AG10803 (cell line): ENCODE data around the gene ST8SIA1.

Experiments
- DNase-seq: peaks from one replicate; pipeline ENCODE4 v3.0.0; 2010; ENCODE audit warnings: low read depth
- H3K4me3 ChIP-seq: 2 replicates; pipeline ENCODE4 v1.5.1; 2011; ENCODE audit warnings: mild to moderate bottlenecking, low read length, control low read depth
- CTCF ChIP-seq: conservative IDR thresholded peaks from 2 replicates; pipeline ENCODE4 v1.5.1; 2011; ENCODE audit warnings: mild to moderate bottlenecking, low read length, control low read depth, inconsistent platforms

ST8SIA1 gene

GRCh38 chr12:22211128-22211527 lies 123.4 kb downstream of the ST8SIA1 start:
- TF ChIP-seq CTCF: no peak
- no peak for DNase-seq
- no peak overlapping the region for H3K4me3 ChIP-seq

- no peak overlapping the region for H3K4me3 ChIP-seq
- TF ChIP-seq CTCF: no peak
- DNase-seq: no peak
Measured at GRCh38 chr12:22209422-22209821, 125.1 kb downstream of the ST8SIA1 start.

- no peak overlapping the region for H3K4me3 ChIP-seq
- no peak for TF ChIP-seq CTCF
- no peak for DNase-seq
Measured at GRCh38 chr12:22206111-22206728, 128.3 kb downstream of the ST8SIA1 start.

- no peak for DNase-seq
- no peak for TF ChIP-seq CTCF
- no peak overlapping the region for H3K4me3 ChIP-seq
Measured at GRCh38 chr12:22204391-22204790, 130.1 kb downstream of the ST8SIA1 start.

GRCh38 chr12:22202847-22203246 lies 131.7 kb downstream of the ST8SIA1 start:
- no peak for DNase-seq
- H3K4me3 ChIP-seq: no peak overlapping the region
- no peak for TF ChIP-seq CTCF

- no peak for TF ChIP-seq CTCF
- H3K4me3 ChIP-seq: no peak overlapping the region
- no peak for DNase-seq
Measured at GRCh38 chr12:22201101-22201500, 133.4 kb downstream of the ST8SIA1 start.

- DNase-seq: no peak
- H3K4me3 ChIP-seq: no peak overlapping the region
- no peak for TF ChIP-seq CTCF
Measured at GRCh38 chr12:22196236-22196635, 138.3 kb downstream of the ST8SIA1 start.
